Activated CD4-positive, alpha-beta T cell treated with anti-CD3 and anti-CD28 coated beads, Interleukin-2, amount 10 ng/mL, durations not matched to agents 24 days and 14 days (primary cell): ENCODE results near the gene COG2. TPM values are rescaled to one million over a fixed set of nuclear protein-coding genes. Genes with fewer than 3 reads are reported as not detected.
"Not testable (repeated sequence)": the region's sequence is repeated elsewhere in the genome, so short reads cannot be mapped to it uniquely, and the experiment has no call there.

Source experiments
- DNase-seq: peaks from one replicate; pipeline ENCODE4 v3.0.0; 2022
- H3K27ac Mint-ChIP-seq: one replicate; pipeline ENCODE4 v1.8.0; 2022; ENCODE audit warnings: mild to moderate bottlenecking, mixed read lengths
- H3K27me3 Mint-ChIP-seq: one replicate; pipeline ENCODE4 v1.8.0; 2022; ENCODE audit warnings: mixed read lengths
- H3K36me3 Mint-ChIP-seq: one replicate; pipeline ENCODE4 v1.8.0; 2022; ENCODE audit warnings: low read depth, mild to moderate bottlenecking, mixed read lengths
- H3K4me1 Mint-ChIP-seq: one replicate; pipeline ENCODE4 v1.8.0; 2021; ENCODE audit warnings: mixed read lengths
- H3K4me3 Mint-ChIP-seq: one replicate; pipeline ENCODE4 v1.8.0; 2022; ENCODE audit warnings: mild to moderate bottlenecking, moderate library complexity, mixed read lengths
- H3K9me3 Mint-ChIP-seq: one replicate; pipeline ENCODE4 v1.8.0; 2021; ENCODE audit warnings: mixed read lengths
- intact Hi-C: fragments of 100-400 bp; cut with micrococcal nuclease; formaldehyde crosslinking; loops from one replicate; pipeline ENCODE4 v1.15.1; 2023
- total RNA-seq: library from RNA; stranded (reverse); gene quantifications from 2 replicates; pipeline ENCODE4 v1.2.3, GENCODE V29; 2022

Gene COG2
- 44.1 and 47.4 TPM in 2 replicates for total RNA-seq

GRCh38 chr1:230642263-230642959 is at the start of gene COG2:
Gene COG2 (plus strand): TSS chr1:230642481. CDS start chr1:230642607, 126 bp downstream.
- peaks cover 16% of the 10 kb centered on the region for H3K36me3 Mint-ChIP-seq
- DNase-seq, result peak; percentile 99
- H3K27me3 Mint-ChIP-seq, result peaks cover 18% of the 10 kb centered on the region
- peak within 1 kb of the TSS; percentile 96 for H3K4me3 Mint-ChIP-seq
- peaks cover 35% of the 10 kb centered on the region for H3K4me1 Mint-ChIP-seq
- H3K27ac Mint-ChIP-seq, result peak within 1 kb of the TSS; percentile 98
- intact Hi-C loops, result loop anchor here (1.0 to 10.0 kb wide), 8 partner anchors 218 to 1015 kb away; partner anchors contain the start of genes ARV1, C1orf198, FAM89A and GALNT2
- H3K9me3 Mint-ChIP-seq, result no peaks in the 10 kb centered on the region

GRCh38 chr1:230592848-230593414 is 49.4 kb upstream of the COG2 start:
- Mint-ChIP-seq H3K27me3 (peaks cover 11% of the 10 kb centered on the region), H3K9me3 (peaks cover 7% of the 10 kb centered on the region), H3K4me1 (no peaks in the 10 kb centered on the region), H3K36me3 (no peaks in the 10 kb centered on the region), H3K4me3 (no peak overlapping the region), H3K27ac (no peak overlapping the region)
- no peak for DNase-seq
- intact Hi-C loops, result no loop called here

GRCh38 chr1:230594214-230594773 is 48.0 kb upstream of the COG2 start:
- Mint-ChIP-seq H3K36me3 (no peaks in the 10 kb centered on the region), H3K4me3 (no peak overlapping the region), H3K27me3 (peaks cover 12% of the 10 kb centered on the region), H3K9me3 (peaks cover 7% of the 10 kb centered on the region), H3K4me1 (no peaks in the 10 kb centered on the region), H3K27ac (no peak overlapping the region)
- DNase-seq, result no peak
- intact Hi-C loops, result no loop called here

GRCh38 chr1:230595181-230595580 is 47.1 kb upstream of the COG2 start:
- Mint-ChIP-seq H3K27ac (no peak overlapping the region), H3K36me3 (no peaks in the 10 kb centered on the region), H3K4me3 (no peak overlapping the region), H3K4me1 (no peaks in the 10 kb centered on the region), H3K9me3 (peaks cover 7% of the 10 kb centered on the region), H3K27me3 (peaks cover 12% of the 10 kb centered on the region)
- intact Hi-C loops, result no loop called here
- no peak for DNase-seq

- H3K4me3 Mint-ChIP-seq, result no peak overlapping the region
- intact Hi-C loops, result no loop called here
- no peaks in the 10 kb centered on the region for H3K36me3 Mint-ChIP-seq
- no peak for DNase-seq
- H3K27ac Mint-ChIP-seq, result no peak overlapping the region
- H3K9me3 Mint-ChIP-seq, result peaks cover 7% of the 10 kb centered on the region
- peaks cover 12% of the 10 kb centered on the region for H3K27me3 Mint-ChIP-seq
- H3K4me1 Mint-ChIP-seq, result no peaks in the 10 kb centered on the region
These were observed 46.0 kb upstream of the COG2 start for GRCh38 chr1:230596306-230596705.

GRCh38 chr1:230598745-230599144 is 43.5 kb upstream of the COG2 start:
- Mint-ChIP-seq H3K4me3 (no peak overlapping the region), H3K4me1 (no peaks in the 10 kb centered on the region), H3K27me3 (peaks cover 6% of the 10 kb centered on the region), H3K36me3 (no peaks in the 10 kb centered on the region), H3K27ac (no peak overlapping the region), H3K9me3 (peaks cover 7% of the 10 kb centered on the region)
- intact Hi-C loops, result no loop called here
- no peak for DNase-seq

GRCh38 chr1:230599926-230600656 is 42.2 kb upstream of the COG2 start:
- Mint-ChIP-seq H3K27me3 (peaks cover 4% of the 10 kb centered on the region), H3K27ac (no peak overlapping the region), H3K4me1 (no peaks in the 10 kb centered on the region), H3K9me3 (peaks cover 7% of the 10 kb centered on the region), H3K4me3 (no peak overlapping the region), H3K36me3 (no peaks in the 10 kb centered on the region)
- intact Hi-C loops, result no loop called here
- DNase-seq, result no peak

GRCh38 chr1:230600657-230601400 is 41.5 kb upstream of the COG2 start:
- H3K27ac Mint-ChIP-seq, H3K9me3 Mint-ChIP-seq, H3K4me3 Mint-ChIP-seq, intact Hi-C loops, H3K36me3 Mint-ChIP-seq, DNase-seq, H3K4me1 Mint-ChIP-seq, H3K27me3 Mint-ChIP-seq: not testable (repeated sequence)

- DNase-seq, result no peak
- Mint-ChIP-seq H3K27ac (no peak overlapping the region), H3K9me3 (no peaks in the 10 kb centered on the region), H3K4me1 (no peaks in the 10 kb centered on the region), H3K36me3 (no peaks in the 10 kb centered on the region), H3K27me3 (peaks cover 8% of the 10 kb centered on the region), H3K4me3 (no peak overlapping the region)
- intact Hi-C loops, result no loop called here
These were observed 33.1 kb upstream of the COG2 start for GRCh38 chr1:230609208-230609607.

GRCh38 chr1:230610589-230610988 is 31.7 kb upstream of the COG2 start:
- DNase-seq, result no peak
- H3K27me3 Mint-ChIP-seq, result peaks cover 12% of the 10 kb centered on the region
- H3K4me1 Mint-ChIP-seq, result no peaks in the 10 kb centered on the region
- no peak overlapping the region for H3K4me3 Mint-ChIP-seq
- intact Hi-C loops, result no loop called here
- no peaks in the 10 kb centered on the region for H3K36me3 Mint-ChIP-seq
- no peak overlapping the region for H3K27ac Mint-ChIP-seq
- H3K9me3 Mint-ChIP-seq, result no peaks in the 10 kb centered on the region

GRCh38 chr1:230611128-230611877 is 31.0 kb upstream of the COG2 start:
- peaks cover 16% of the 10 kb centered on the region for H3K27me3 Mint-ChIP-seq
- H3K9me3 Mint-ChIP-seq, result no peaks in the 10 kb centered on the region
- intact Hi-C loops, result no loop called here
- no peak for DNase-seq
- no peak overlapping the region for H3K27ac Mint-ChIP-seq
- H3K4me1 Mint-ChIP-seq, result no peaks in the 10 kb centered on the region
- no peaks in the 10 kb centered on the region for H3K36me3 Mint-ChIP-seq
- H3K4me3 Mint-ChIP-seq, result no peak overlapping the region

GRCh38 chr1:230611878-230612235 is 30.4 kb upstream of the COG2 start:
- intact Hi-C loops, result no loop called here
- DNase-seq, result no peak
- H3K27me3 Mint-ChIP-seq, result peaks cover 17% of the 10 kb centered on the region
- no peak overlapping the region for H3K27ac Mint-ChIP-seq
- H3K4me1 Mint-ChIP-seq, result no peaks in the 10 kb centered on the region
- no peaks in the 10 kb centered on the region for H3K9me3 Mint-ChIP-seq
- no peaks in the 10 kb centered on the region for H3K36me3 Mint-ChIP-seq
- H3K4me3 Mint-ChIP-seq, result no peak overlapping the region

- Mint-ChIP-seq H3K4me3 (no peak overlapping the region), H3K27ac (no peak overlapping the region), H3K9me3 (no peaks in the 10 kb centered on the region), H3K4me1 (no peaks in the 10 kb centered on the region), H3K27me3 (peaks cover 17% of the 10 kb centered on the region), H3K36me3 (no peaks in the 10 kb centered on the region)
- DNase-seq, result no peak
- intact Hi-C loops, result no loop called here
These were observed 29.6 kb upstream of the COG2 start for GRCh38 chr1:230612651-230613050.
